Tongue (tissue), 2 donors: ENCODE data around the gene TAF8. TPM values are rescaled to one million over a fixed set of nuclear protein-coding genes. Genes with fewer than 3 reads are reported as not detected.

Experiments used
- DNase-seq: peaks from one replicate; pipeline ENCODE4 v3.0.0-alpha.2; 2015
- total RNA-seq: library from RNA; depleted of rRNA; stranded (reverse); fragments of >200 nt; gene quantifications from one replicate; pipeline ENCODE4 v1.2.3, GENCODE V29; 2014

TAF8 gene
- total RNA-seq, 1 donor from 2014 or later = 18.8 TPM

DNA sequence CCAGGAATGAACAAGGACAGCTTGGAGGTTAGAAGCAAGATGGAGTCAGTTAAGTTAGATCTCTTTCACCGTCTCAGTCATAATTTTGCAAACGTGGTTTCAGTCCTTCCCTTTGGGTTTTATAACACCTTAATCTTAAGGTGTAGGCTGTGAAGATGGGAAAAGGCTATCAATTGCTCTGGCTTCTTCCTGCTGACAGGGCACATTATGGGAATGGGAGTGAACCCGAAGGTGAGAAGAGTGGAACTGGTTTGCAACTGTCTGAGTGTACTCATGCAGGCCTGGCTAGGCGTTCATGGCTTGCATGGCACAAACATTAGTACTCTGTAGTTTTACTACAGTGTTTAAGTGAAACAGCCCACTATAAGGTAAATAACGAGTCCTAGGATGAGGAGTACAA, 9.4 kb downstream of the TAF8 start:
- DNase-seq = no peak

DNA sequence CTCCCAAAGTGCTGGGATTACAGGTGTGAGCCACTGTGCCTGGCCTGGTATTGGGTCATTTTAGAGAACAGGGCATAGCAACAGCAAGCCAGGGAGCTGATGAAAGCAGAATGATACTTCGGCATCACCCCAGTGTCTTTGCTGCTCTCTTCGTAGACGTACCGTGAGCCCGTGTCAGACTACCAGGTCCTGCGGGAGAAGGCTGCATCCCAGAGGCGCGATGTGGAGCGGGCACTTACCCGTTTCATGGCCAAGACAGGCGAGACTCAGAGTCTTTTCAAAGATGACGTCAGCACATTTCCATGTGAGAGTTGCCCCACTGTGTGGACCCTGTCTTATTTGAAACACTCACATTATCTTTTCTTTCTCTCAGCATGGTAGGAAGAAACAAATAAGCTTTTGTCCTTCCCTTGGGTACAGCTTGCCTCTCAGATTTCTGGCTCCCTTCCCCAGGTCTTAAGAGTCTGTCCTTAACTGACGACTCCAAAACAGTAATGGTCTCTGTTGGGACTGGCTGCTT, 15.9 kb downstream of the TAF8 start:
- no peak for DNase-seq

DNA sequence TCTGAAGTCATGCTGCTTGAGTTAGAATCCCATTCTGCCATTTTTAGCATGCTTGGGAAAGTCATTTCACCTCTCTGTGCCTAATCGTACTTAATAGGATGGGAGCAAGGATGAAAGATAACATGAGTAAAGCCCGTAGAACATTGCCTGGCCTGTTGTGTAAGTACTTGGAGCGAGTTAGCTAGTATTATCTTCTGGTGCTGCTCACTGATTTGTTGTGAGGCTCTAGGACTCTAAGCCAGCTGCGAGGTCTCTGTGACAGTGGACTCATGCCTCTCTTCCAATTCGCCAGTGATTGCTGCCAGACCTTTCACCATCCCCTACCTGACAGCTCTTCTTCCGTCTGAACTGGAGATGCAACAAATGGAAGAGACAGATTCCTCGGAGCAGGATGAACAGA, 17.8 kb downstream of the TAF8 start:
- no peak for DNase-seq

DNA sequence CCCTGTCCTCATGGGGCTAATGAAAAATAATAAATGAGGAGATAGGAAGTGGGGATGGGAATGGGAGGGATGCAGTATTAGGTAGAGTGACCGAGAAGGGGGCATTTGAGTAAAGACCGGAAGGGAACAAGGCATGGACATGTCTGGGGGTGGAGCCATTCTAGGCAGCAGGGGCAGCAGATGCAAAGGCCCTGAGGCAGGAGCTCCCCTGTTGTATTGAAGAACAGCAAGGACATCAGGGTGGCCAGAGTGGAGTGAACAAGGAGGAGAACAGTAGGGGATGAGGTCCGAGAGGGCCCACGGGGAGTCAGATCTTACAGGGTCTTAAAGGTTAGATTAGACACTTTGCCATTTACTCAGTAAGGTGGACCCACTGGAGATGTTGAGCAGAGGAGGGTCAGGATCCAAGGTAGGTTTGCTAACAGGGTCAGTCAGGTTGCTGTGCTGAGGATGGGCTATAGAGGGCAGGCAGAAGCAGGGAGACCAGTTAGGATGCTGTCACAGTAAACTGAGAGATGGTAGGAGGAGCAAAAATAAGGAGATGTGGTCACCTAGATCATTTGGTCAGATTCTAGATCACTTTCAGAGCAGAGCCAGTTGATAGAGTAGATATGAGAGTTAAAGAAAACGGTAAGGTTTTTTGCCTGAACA, 18.7 kb downstream of the TAF8 start:
- no peak for DNase-seq

DNA sequence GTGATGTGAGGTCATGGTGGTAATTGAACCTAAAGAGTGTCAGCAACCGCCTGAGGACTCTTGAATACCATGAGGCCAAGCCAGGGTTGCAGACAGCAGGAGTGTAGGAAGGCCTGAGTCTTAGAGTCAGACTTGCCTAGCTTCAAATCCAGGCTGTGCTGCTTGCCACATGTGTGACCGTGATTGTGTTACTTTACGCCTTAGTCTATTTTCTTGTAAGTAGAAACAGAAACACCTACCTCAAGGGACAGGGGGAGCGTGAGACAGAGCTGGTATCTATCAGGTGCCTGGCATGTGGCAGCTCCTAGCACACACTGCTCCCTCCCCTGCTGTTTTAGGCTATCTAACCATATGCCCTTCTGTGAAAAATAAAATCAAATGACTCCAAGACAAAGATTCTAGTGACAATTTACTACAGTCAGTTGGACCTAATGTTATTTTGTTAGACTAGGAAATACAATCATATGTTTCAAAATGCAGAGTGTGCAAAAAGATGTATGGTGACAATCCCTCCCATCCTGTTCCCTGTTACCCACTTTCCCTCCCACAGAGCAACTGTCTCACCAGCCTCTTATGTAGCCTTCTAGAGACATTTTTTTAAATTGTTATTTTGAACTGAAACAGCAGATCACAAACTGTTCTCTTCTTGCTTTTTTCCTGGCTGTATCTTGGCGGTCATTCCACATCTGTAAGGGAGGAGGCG, 21.7 kb downstream of the TAF8 start:
- no peak for DNase-seq

DNA sequence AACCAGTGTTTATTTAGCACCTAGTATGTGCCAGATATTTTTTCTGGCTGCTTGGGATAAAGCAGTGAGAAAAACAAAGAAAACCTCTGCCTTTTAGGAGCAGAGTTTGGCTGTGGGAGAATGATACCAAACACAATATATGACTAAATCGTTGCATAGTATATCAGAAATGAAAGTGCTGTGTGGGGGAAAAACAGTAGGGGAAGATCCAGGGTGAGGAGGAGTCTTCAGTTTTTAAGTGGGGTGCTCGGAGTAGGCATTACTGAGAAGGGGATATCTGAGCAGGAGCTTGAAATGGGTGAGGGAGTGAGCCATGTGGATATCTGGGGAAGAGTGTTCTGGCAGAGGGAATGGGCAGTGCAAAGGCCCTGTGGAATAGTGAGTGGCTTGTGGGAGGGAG, 23.0 kb downstream of the TAF8 start:
- DNase-seq = no peak

DNA sequence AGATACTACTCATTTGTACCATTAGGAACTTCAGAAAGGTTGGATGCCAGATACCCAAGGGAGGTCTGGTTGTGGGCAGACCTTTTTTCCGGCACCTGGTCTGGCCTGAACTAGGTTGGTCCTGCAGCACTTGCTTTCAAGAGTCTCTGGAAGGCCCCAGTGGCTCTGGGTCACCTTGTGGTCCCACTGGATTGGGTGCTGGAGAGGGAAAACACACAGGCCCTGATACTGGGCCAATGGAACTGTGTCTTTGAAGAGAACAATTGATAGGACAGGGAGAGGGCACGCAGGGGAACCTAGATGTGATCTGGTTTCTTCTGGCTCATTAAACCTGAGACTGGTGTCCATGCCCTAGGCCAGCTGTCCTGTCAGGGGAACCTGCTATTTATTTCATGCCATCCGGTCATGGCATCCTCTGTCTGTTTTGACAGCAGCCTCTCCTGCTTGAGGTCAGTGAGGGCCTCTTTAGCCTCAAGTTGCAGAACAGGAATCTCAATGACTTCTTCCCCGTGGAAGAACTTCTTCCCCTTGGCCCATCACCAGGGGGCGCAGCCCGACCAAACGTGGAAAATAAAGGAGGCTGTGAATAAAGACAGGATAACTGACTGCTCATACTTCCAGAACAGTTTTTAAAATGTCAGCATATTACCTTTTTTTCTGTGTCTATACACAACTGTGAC, 25.0 kb downstream of the TAF8 start:
- DNase-seq = peak; percentile 89

DNA sequence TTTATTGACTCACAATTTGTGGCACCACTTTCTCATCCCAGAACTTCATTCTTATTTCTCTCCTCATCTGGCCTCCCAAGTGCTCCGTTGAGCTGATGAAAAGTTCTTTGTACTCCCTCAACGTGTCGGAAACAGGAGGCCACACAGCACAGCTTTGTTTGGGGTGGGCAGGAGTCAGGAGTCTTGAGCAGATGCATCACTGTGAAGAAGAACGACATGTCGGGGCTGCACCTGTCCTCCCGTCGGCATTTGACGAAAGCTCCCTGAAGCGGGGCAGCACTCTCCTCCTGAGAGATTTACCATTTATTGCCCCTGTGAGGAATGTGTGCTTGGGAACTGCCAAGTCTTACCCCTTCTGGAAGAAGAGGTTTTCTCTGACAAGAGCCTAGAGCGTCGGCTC, 28.1 kb downstream of the TAF8 start:
- peak; percentile 28 for DNase-seq

DNA sequence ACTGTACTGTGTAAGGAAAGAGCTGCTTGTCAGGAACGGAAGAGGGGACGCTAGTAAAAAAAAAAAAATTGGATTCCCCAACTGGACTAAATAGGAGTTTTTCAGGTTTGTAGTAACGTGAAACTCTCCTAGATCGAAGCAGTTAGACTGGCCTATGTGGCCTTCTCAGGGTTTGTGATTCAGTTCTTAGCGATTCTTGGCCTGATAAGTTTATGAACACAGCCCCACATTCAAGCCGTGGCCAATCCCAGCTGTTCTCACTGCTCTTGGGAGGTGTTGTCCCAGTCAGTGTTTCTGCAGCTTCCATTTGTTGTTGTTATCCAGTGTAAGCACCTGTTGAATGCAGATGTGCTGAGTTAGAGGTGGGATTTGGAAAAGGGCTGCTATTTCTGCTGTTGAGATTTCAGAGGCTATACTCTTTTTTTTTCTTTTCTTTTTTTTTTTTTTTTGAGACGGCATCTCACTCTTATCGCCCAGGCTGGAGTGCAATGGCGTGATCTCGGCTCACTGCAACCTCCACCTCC, 29.7 kb downstream of the TAF8 start:
- DNase-seq = peak; percentile 24

DNA sequence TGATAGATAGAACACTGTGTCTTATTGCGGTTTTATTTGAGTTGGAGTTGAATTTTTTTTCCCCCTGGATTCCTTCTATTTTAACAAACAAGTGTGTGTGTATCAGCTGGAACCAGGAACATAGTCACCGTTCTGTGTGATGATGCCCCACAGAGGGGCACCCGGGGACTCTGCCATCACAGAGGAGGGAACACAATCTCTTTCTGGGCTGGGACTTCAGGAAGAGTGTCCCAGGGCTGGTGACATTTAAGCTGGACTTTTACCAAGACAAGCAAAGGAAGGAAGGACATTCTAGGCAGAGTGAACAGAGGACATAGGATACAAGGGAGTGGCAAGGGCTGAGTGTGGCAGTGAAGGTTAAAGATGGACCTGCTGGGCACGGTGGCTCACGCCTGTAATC, 33.2 kb downstream of the TAF8 start:
- DNase-seq = no peak

DNA sequence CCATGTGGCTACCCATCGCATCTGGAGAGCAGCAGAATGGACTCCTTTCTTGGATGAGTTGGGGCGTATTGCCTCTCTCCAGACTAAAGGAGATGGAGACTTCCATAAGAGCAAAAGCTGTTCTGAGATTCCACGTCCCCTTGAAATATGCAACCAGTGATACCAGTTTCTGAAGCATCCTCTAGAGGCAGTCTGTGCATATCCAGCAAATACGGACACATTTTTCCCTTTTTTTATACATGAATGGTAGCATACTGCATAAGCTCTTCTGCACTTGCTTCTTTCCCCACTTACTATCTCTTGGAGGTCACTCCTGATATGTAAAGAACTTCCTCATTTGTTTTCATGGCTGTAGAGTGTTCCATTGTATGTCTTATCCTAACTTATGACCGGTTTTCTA, 34.6 kb downstream of the TAF8 start:
- DNase-seq = no peak

DNA sequence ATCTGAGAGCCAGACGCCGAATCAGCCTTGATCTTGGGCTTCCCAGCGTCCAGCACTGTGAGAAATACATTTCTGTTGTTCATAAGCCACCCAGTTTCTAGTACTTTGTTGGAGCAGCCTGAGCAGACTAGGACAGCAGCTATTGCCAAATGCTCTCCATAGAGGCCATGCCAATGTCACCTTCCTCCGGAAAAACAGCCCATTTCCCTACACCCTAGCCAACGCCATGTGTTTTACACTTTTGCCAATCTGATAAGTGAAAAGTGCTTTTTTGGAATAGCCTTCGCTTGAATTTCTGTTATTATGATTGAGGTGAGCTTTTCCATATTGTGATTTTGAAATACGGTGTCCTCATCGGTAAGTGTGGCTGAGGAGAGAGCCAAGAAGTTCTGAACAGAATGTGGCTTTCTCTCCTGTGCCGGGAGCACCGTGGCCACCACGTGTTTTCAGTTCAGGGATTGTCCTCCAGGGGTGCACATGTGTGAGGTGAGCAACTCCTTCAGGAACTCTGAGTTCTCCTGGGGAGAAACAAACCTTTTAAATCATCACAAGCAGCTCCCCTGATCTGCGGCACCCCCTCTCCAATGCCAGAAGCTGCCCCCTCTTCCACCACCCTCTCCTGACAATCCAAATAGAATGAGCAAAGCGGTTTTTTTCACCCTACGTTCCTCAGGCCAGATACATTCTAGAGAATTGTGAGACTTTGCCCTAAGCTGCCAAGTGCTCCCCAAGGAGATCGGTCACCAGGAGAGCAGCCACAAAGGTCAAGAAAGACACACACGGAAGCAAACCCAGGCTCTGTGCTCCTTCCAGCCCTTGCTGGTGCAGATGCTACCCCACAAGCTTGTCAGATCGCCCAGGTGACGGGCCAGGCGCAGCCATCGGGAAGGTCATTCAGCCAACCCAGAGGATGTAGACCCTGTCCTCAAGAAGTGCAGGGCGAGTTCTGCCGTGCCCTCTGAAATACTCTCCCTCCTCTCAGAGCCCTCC, 36.0 kb downstream of the TAF8 start:
- no peak for DNase-seq

DNA sequence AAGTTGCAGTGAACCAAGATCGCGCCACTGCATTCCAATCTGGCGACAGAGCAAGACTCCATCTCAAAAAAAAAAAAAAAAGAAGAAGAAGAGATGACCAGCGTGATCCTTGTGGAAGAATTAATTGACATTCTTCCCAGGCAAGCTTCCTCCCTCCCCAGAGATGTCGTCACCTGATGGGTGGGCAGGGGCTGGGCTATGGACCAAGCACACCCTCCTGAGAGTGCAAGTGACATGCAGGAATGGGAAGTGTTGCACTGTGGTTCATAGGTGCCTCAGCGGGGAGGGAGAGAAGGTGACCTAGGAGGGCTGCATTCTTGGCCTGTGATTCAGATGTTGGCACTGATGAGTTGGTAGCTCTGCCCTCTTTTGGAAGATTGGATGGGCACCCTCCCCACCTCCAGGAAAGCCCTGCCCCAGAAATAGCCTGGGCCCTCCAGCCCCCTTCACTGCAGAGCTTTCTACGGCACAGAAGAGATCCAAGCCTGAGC, 37.8 kb downstream of the TAF8 start:
- no peak for DNase-seq

DNA sequence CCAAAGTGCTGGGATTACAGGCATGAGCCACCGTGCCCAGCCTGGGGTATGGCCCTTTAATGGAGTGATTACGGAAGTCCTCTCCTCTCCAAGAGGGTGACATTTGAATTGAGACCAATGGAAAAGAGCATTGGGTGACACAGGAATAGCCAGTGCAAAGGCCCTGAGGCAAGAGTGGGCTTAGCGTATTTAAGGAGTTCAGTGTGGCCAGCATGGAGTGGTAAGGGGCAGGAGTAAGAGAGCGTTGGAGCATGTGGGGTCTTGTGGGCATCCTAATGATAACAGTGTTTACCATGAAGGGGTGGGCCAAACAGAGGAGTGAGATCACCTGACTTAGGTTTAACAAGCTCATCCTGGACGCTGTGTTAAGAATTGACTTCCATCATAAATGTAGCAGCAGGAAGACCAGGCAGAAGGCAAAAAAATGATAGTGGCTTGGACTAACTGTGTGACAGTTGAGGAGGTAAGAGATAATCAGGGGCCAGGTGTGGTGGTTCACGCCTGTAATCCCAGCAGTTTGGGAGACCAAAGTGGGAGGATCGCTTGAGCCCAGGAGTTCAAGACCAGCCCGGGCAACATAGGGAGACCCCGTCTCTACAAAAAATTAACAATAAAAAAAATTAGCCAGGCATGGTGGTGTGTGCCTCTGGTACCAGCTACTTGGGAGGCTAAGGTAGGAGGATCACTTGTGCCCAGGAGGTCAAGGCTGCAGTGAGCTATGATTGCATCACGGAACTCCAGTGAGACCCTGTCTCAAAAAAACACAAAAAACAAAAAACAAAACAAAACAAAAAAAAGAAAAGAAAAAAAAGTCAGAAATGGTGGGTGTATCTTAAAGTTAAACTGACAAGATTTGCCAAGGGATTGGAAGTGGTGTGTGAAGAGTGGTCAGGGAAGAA, 40.7 kb downstream of the TAF8 start:
- no peak for DNase-seq

DNA sequence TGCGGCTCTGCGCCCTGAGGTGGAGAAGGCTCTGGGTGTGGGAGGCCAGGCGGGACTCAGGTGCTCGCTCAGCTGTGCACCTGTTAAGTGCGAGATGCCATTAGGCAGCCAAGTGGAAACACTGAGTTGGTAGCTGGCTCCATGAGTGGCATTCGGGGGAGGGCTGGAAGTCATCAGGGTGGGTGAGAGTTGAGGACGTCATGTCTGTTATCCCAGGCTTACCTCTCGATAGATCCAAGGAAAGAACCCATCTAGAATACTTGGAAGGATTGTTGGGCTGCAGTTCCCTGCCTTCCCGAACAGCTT, 41.3 kb downstream of the TAF8 start:
- DNase-seq = no peak

DNA sequence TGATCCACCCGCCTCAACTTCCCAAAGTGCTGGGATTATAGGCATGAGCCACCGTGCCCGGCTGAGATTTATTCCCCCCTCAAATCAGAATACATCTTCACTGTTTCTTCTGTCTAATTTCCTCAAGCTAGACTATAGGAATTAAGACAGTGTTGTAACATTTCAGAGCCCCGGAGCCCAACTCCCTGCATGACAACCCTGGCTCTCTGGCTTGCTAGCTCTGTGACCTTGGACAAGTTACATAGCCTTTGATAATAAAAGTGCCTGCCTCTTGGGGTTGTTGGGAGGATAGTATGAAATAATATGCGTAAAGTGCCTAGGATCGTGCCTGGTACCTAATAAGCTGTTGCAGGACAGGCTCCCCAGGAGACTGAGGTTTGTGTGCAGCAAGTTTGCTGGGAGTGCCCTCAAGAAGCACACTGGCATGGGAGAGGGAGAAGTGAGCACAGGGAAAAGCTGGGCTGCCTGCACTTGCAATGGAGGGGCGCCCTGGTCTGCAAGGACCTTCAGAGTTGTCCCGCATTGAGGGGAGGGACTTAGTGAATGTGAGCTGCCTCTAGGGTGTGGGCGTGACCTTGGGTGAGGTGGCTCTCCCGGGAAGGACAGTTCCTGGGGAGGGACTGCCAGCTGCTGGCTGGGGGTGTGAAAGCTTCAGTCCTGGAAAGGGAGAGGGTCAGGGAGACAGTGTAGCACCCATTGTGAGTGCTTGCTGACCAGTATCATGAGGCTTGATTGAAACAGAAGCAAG, 43.4 kb downstream of the TAF8 start:
- no peak for DNase-seq

DNA sequence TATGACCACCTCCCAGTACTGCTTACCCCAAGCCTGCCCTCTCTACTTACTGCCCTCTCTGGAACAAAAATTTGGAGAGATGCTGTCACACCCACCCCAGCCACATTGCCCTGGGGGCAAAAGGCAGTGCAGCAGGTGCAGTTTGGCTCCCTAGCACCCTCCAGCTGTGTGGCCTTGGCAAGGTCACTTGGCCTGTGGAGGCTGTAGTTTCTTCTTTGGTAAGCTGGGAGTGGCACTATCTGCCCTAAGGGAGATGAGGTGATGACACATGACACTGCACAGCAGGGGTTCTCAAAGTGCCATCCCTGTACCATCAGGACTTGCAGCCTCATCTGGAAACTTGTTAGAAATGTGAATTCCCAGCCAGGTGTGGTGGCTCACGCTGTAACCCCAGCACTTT, 44.8 kb downstream of the TAF8 start:
- DNase-seq = no peak

DNA sequence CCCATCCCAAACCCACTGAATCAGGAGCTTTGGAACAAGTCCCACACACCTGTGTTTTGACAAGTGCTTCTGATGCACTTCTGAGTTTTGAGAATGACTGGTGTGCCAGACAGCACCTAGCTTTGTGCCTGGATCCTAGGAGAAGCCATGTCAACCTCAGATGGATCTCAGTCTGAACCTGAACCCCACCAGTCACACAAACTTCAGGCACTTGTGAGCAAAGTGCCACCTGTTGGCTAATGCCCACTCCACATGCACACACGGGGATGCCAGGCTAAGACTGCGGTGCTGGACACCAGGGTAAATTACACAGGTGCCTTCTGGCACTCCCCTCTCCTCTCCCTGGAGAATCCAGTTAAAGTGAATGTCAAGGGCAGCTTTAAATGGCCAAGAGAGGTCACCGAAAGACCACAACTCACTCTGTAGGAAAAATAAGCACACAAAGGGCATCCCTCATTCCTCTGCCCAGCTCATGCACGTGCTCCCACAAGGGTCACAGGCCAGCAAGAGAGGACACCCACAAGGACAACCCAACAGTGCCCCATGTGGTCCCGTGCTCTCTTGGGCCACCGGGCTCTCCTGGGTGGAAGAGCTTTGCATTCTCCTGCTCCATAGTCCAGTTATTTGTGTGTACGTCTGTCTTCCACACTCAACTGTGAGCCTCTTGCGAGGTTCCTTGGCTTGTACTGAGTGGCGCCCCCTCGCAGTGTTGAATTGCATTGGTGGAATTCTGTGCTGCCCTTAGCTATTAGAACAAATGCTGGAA, 45.6 kb downstream of the TAF8 start:
- no peak for DNase-seq

DNA sequence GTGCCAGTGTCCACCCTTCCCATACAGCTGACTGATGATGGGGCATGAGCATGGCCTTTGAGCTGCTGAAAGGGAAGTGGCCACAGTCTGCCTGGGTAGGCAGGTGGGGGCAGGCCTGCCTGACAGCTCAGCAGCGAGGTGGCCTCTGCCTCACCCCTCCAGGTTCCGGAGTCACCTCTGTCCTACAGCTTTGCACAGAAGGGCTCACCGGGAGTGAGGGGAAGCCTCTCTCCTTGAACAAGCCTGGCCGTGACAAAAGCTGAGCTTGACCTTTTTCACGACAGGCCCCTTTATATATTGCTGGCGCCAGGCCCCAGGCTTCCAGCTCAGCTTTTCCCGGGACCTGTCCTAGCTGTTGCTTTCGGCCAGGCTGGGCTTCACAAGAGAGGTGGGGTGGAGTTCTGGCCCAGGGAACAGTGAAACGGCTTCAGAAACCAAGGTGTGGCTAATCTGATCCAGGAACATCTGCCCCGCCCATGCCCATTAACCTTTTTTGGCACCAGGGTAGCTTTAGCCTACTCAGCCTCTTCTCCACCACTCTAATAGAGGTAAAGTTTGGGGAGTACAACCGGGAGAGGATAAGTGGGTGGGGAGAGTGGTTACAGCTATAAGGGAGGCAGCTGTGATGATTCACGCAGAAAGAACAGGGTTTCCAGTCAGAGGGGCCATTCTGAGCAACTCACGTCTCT, 49.2 kb downstream of the TAF8 start:
- no peak for DNase-seq
